ENCODE measurements around the gene PTCH1.

DNA sequence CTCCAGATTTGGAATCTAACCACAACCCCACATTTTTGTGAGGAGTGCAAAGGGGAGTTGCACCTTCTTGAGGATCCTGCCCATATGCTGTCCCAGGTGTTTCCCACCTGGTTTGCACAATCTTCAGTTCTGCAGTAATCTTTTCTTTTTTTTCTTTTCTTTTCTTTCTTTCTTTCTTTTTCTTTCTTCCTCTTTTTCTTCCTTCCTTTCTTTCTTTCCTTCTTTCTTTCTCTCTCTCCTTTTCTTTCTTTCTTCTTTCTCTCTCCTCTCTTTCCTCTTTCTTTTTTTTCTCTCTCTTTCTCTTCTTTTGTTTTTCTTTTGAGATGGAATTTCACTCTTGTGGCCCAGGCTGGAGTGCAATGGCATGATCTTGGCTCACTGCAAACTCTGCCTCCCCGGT lies 109.2 kb downstream of the PTCH1 start:
- no peak for TF ChIP-seq EZH2 (IDR thresholded peaks at IDR 0.05)
- TF ChIP-seq RAD21 (IDR thresholded peaks at IDR 0.05; ENCODE audit: low read depth): no peak
- no peak for TF ChIP-seq EGR1 (IDR thresholded peaks at IDR 0.05; ENCODE audit: low read depth)
- TF ChIP-seq, protein P1, sequence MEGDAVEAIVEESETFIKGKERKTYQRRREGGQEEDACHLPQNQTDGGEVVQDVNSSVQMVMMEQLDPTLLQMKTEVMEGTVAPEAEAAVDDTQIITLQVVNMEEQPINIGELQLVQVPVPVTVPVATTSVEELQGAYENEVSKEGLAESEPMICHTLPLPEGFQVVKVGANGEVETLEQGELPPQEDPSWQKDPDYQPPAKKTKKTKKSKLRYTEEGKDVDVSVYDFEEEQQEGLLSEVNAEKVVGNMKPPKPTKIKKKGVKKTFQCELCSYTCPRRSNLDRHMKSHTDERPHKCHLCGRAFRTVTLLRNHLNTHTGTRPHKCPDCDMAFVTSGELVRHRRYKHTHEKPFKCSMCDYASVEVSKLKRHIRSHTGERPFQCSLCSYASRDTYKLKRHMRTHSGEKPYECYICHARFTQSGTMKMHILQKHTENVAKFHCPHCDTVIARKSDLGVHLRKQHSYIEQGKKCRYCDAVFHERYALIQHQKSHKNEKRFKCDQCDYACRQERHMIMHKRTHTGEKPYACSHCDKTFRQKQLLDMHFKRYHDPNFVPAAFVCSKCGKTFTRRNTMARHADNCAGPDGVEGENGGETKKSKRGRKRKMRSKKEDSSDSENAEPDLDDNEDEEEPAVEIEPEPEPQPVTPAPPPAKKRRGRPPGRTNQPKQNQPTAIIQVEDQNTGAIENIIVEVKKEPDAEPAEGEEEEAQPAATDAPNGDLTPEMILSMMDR (IDR thresholded peaks at IDR 0.05 in 2 of 3, conservative IDR thresholded peaks at IDR 0.05 in 1 of 3; ENCODE audit: borderline replicate concordance in 1 of 3, insufficient read depth in 1 of 3, low read depth in 2 of 3, low read length in 2 of 3): no peak

Measured in HCT116 (cell line).